Muscle layer of colon (tissue), 2 donors: ENCODE results near the gene CLDN24.

ENCODE experiments used
- H3K27ac ChIP-seq: one replicate; pipeline ENCODE4 v1.7.0; 2013; ENCODE audit warnings: low read depth, mild to moderate bottlenecking, low read length, moderate library complexity
- H3K27me3 ChIP-seq, 2 donors: one replicate each; pipeline ENCODE4 v1.7.0; 2013; ENCODE audit warnings: low read length in 2 of 2, mild to moderate bottlenecking in 2 of 2; ENCODE audit not compliant: insufficient read depth in 2 of 2, control insufficient read depth in 1 of 2
- H3K36me3 ChIP-seq: one replicate; pipeline ENCODE4 v1.7.0; 2013; ENCODE audit warnings: mild to moderate bottlenecking, low read length; ENCODE audit not compliant: insufficient read depth
- H3K4me1 ChIP-seq: one replicate; pipeline ENCODE4 v1.7.0; 2013; ENCODE audit warnings: mild to moderate bottlenecking, low read length; ENCODE audit not compliant: insufficient read depth
- H3K4me3 ChIP-seq, 2 donors: one replicate each; pipeline ENCODE4 v1.7.0; 2013; ENCODE audit warnings: low read length in 2 of 2, low read depth in 1 of 2, mild to moderate bottlenecking in 1 of 2, moderate library complexity in 1 of 2
- H3K9ac ChIP-seq: one replicate; pipeline ENCODE4 v1.7.0; 2013; ENCODE audit warnings: low read length
- H3K9me3 ChIP-seq: one replicate; pipeline ENCODE4 v1.7.0; 2013; ENCODE audit warnings: mild to moderate bottlenecking, low read length
- donor health status: abdominal sarcoma.
- donor health status: Adenocarcinoma of cecum.

Gene CLDN24

GRCh38 chr4:183322326-183322725 is at the start of gene CLDN24:
Gene CLDN24, minus strand, starts transcription at chr4:183322426. Its CDS starts 0 bp downstream, at chr4:183322426.
- Histone ChIP-seq H3K9me3 (no peaks in the 10 kb centered on the region), H3K27ac (no peak within 1 kb of the TSS), H3K36me3 (no peaks in the 10 kb centered on the region), H3K4me1 (no peaks in the 10 kb centered on the region), H3K9ac (no peak within 1 kb of the TSS), H3K27me3 (no peaks in the 10 kb centered on the region), H3K4me3 (no peak within 1 kb of the TSS)

DNA sequence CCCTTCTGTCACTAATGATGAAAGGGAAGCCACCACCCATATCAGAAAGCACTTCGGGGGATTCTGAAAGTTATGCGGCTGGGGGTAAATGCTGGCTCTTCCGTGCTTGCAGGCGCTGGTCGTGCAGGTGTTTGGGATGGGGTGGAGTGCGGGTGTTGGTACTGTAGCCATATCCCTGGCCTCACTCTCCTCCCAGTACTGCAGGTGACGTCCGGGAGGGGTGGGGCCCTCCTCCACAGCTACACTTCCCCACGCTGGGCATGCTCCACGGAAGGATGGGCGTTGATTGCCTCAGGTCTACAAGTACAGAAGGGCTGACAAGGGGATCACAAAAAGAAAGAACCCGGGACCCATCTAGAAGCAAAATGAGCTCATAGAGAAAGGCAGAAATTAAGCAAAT is 48.6 kb upstream of the CLDN24 start:
- Histone ChIP-seq H3K9ac (no peak overlapping the region), H3K4me3 (no peak overlapping the region), H3K4me1 (no peaks in the 10 kb centered on the region), H3K36me3 (no peaks in the 10 kb centered on the region), H3K27ac (no peak overlapping the region), H3K9me3 (peaks cover 4% of the 10 kb centered on the region), H3K27me3 (no peaks in the 10 kb centered on the region)

DNA sequence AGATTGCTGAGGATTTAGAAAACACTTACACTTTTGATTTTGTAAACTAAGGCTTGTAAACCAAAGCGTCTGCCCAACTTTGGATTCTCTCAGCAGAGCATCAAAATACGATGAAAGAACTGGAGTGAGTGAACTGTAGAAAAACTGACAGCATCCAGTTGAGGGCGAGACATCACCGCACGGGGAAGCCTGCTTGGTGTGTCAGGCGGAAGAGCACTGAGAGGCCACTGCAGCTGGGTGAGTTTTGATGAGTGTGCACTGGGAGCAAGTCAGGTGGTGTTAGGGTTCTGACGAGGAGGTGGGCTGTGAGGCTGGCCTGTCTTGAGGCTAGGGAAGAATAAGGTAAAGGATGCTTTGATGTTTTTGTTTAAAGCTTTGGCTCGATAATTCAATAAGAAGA is 46.8 kb upstream of the CLDN24 start:
- Histone ChIP-seq H3K9me3 (peaks cover 4% of the 10 kb centered on the region), H3K4me3 (no peak overlapping the region), H3K9ac (no peak overlapping the region), H3K27ac (no peak overlapping the region), H3K4me1 (no peaks in the 10 kb centered on the region), H3K36me3 (no peaks in the 10 kb centered on the region), H3K27me3 (no peaks in the 10 kb centered on the region)

GRCh38 chr4:183366206-183366835 is 44.1 kb upstream of the CLDN24 start:
- no peak overlapping the region for H3K27ac ChIP-seq
- no peaks in the 10 kb centered on the region for H3K36me3 ChIP-seq
- no peaks in the 10 kb centered on the region for H3K9me3 ChIP-seq
- no peak overlapping the region for H3K9ac ChIP-seq
- no peaks in the 10 kb centered on the region for H3K27me3 ChIP-seq
- no peak overlapping the region for H3K4me3 ChIP-seq
- no peaks in the 10 kb centered on the region for H3K4me1 ChIP-seq

DNA sequence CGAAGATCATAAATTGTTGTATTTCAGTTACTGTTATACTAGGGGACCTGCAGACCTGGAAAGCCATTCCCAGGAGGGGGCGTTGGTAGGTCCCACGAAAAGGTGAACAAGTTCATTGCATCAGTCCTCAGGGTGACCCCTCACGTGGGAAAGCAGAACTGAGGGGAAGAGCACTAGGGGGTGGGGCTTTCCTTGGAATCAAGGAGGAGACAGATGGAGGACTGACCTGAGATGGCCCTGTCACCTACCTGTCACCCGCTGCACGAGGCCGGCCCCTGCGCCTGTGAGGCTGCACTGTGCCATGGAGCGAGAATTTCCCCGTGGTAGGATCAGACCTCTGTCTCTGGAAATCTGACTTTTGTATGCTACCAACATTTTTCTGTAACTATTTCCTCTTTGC is 41.8 kb upstream of the CLDN24 start:
- Histone ChIP-seq H3K4me3 (no peak overlapping the region), H3K27me3 (no peaks in the 10 kb centered on the region), H3K27ac (no peak overlapping the region), H3K36me3 (no peaks in the 10 kb centered on the region), H3K4me1 (no peaks in the 10 kb centered on the region), H3K9ac (no peak overlapping the region), H3K9me3 (no peaks in the 10 kb centered on the region)

- Histone ChIP-seq H3K9me3 (no peaks in the 10 kb centered on the region), H3K36me3 (no peaks in the 10 kb centered on the region), H3K9ac (no peak overlapping the region), H3K4me3 (no peak overlapping the region), H3K4me1 (no peaks in the 10 kb centered on the region), H3K27me3 (no peaks in the 10 kb centered on the region), H3K27ac (no peak overlapping the region)
Observed at GRCh38 chr4:183362916-183363542, 40.8 kb upstream of the CLDN24 start.

- H3K4me3 ChIP-seq = no peak overlapping the region
- H3K4me1 ChIP-seq = no peaks in the 10 kb centered on the region
- no peaks in the 10 kb centered on the region for H3K27me3 ChIP-seq
- no peaks in the 10 kb centered on the region for H3K36me3 ChIP-seq
- H3K27ac ChIP-seq = no peak overlapping the region
- H3K9me3 ChIP-seq = no peaks in the 10 kb centered on the region
- no peak overlapping the region for H3K9ac ChIP-seq
Observed at GRCh38 chr4:183362036-183362435, 39.8 kb upstream of the CLDN24 start.

DNA sequence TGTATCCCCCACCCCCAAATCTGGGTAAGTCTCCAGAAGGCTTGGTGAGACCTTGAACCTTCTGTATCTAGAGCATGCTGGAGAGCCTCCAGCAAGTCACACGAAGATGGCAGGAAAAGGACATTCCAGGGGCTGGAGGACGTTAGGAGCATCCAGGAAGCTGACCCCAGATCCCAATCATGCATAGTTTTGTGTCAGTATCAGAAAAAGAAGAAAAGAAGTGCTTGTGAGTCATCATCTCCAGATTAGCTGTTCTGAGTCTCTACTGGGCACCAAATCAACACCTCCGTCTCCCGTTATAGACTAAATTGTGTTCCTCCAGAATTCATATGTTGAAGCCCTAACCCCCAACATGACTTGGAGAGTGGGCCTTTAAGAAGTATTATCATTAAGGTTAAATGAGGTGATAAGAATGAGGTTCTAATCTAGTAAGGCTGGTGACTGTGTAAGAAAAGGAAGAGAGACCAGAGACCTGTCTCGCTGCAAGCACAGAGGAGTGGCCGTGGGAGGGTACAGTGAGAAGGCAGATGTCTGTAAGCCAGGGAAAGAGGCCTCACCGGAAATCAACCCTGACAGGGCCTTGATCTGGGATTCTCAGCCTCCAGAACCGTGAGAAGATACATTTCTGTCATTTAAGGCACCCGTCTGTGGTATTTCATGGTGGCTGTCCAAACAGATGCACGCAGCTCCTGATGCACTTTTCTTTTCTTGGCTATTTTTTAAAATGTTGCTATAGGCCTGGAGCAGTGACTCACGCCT is 38.1 kb upstream of the CLDN24 start:
- Histone ChIP-seq H3K4me3 (no peak overlapping the region), H3K4me1 (no peaks in the 10 kb centered on the region), H3K36me3 (no peaks in the 10 kb centered on the region), H3K27ac (no peak overlapping the region), H3K27me3 (no peaks in the 10 kb centered on the region), H3K9me3 (no peaks in the 10 kb centered on the region), H3K9ac (no peak overlapping the region)

DNA sequence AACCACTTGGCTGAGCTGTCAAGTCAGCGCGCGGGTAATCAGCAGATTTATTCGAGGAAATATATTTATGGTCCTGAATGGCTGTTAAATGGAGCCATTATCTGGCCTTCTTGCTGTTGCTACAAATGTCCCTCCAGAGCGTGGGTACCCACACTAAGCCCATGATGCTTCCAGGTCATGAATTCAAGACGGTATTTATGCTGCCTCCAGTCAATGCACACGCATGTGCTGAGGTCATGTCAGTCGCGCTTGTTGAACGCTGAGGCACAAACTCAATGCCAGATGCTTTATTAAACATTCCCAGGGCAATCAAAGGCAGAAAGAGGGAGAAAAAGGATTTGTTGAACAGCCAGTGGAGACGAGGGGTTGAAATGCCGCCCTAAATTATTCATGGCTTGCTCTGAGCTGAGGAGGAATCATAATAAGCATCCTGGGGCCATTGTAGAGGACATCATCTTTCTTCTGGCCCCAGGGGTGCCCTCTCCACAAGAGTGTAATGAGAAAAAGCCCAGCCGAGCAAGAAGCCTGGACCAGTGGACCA is 36.1 kb upstream of the CLDN24 start:
- no peaks in the 10 kb centered on the region for H3K9me3 ChIP-seq
- no peak overlapping the region for H3K27ac ChIP-seq
- H3K4me1 ChIP-seq = no peaks in the 10 kb centered on the region
- no peaks in the 10 kb centered on the region for H3K27me3 ChIP-seq
- no peak overlapping the region for H3K4me3 ChIP-seq
- no peak overlapping the region for H3K9ac ChIP-seq
- no peaks in the 10 kb centered on the region for H3K36me3 ChIP-seq

DNA sequence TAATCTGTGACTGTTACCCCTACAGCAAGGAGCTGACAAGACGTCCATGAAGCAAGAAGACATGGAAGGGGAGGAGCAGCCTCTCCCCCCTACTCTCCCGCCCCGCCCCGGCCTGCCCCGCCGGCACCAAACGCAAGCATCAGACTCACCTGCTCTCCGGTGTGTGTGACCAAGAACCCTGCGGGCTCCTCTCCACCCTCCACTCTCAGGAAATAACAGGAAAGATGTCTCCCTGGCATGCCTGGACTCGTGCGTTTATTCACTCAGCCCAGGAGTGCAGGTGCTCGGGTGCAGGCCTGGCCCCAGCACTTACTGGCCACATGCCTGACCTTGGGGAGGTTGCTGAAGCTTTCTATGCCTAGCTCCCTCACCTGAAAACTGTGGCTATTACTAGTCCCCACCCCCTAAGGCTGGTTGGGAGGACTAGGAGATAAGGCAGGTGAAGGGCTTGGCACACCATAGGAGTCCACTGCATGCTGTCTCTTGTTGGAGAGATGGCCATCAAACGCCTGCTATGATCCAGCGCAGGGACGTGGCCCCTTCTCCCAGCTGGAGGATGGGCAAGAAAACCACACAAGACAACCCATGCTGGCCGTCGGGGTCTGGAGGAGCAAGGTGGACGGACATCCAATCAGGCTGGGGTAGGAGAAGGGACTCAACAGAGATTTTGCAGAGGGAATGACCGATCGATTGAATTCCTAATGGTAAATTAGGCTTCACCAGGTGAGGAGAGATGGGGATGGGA is 34.9 kb upstream of the CLDN24 start:
- Histone ChIP-seq H3K4me3 (no peak overlapping the region), H3K27ac (no peak overlapping the region), H3K4me1 (no peaks in the 10 kb centered on the region), H3K36me3 (no peaks in the 10 kb centered on the region), H3K27me3 (no peaks in the 10 kb centered on the region), H3K9me3 (no peaks in the 10 kb centered on the region), H3K9ac (no peak overlapping the region)

- H3K9me3 ChIP-seq = no peaks in the 10 kb centered on the region
- no peak overlapping the region for H3K4me3 ChIP-seq
- no peaks in the 10 kb centered on the region for H3K27me3 ChIP-seq
- H3K9ac ChIP-seq = no peak overlapping the region
- no peak overlapping the region for H3K27ac ChIP-seq
- H3K4me1 ChIP-seq = no peaks in the 10 kb centered on the region
- no peaks in the 10 kb centered on the region for H3K36me3 ChIP-seq
Observed at GRCh38 chr4:183356173-183356830, 34.1 kb upstream of the CLDN24 start.
